Measurements from ENCODE around the gene PELO. TPM values are rescaled to one million over a fixed set of nuclear protein-coding genes. Genes with fewer than 3 reads are reported as not detected.

PELO gene
- total RNA-seq, 1 donor from 2014 or later, result 16.0 TPM

GRCh38 chr5:52827815-52828214, 40.1 kb downstream of the PELO start:
- no peak for DNase-seq (ENCODE audit: low read depth)

GRCh38 chr5:52829664-52830063, 41.9 kb downstream of the PELO start:
- no peak for DNase-seq (ENCODE audit: low read depth)

DNA sequence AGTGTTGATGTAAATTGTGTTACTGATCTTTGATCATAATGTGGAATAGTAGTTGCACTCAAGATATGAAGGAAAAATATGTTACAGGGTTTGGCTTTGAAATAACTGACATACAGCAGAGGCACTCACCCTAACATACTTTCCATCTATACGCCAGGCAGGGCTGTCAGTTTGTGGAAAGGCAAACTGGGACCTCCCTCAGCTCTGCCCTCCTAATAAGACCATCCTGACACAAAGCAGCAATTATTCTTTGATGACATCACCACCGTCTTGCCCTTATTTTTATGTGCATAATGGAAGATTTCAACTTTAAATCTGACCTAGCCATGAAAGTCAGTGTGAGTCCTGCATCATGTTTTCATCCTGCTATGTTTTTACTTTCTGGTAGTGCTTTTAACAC, 42.9 kb downstream of the PELO start:
- no peak for DNase-seq (ENCODE audit: low read depth)

DNA sequence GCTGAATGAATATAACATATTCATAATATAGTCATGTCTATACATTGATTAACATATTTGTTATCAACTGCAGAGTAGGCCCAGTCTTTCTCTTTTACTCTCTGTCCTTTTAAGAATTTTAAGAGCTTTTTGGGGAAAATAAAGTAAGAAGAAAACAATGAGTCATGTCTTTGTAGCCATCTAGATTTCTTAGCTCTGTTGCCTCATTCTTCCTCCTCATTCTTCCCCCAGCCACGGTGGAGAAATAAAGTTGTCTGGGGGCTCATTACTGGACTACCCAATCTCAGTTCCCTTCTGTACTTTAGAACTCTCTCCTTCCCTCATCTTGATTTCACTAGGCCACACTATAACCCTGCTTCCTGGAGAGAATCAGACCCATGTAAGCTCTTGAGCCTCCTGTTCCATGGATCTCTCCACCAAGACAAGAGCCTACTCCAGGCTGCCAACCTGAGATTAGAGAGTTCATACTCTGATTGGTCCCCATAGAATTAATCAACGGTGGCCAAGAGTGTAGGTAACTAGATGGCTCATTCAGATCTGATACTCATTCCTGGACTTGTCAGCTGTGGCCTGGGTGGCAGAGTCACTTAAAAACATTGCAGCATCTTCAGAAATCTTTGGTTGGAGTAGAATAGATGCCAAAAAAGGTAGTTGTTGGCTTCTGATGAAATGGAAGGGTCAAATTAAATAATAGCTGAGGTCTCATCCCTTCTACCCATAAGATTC, 44.2 kb downstream of the PELO start:
- no peak for DNase-seq (ENCODE audit: low read depth)

DNA sequence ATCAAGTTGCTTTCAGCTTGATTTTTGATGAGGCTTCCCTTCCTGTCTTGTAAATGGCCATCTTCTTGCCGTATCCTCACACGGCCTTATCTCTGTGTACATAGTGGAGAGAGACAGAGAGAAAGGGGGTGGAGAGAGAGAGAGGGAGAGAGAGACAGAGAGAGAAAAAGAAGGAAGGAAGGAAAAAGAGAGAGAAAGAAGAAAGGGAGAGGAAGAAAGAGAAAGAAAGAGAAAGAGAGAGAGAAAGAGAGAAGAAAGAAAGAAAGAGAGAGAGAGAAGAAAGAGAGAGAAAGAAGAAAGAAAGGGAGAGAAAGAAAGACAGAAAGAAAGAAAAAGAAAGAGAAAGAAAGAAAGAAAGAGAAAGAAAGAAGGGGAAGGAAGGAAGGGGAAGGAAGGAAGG, 46.6 kb downstream of the PELO start:
- no peak for DNase-seq (ENCODE audit: low read depth)

DNA sequence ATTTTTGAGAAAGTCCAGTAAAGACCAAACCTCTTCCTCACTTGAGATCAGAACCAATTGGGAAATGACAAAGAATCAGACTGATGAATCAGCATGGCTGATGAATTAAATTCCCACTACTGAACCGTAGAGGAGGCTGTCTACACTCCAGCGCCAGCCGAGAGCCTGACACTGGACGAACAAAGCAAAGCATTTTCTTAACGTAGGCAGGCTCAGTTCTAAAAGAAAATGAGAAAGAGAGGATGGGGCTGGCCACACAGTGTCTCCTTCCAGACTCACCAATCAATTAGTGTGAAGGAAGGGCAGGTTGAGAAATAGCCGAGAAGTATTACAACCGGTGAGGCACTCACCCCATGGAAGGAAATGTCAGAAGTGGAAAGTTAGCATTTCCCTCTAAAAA, 49.4 kb downstream of the PELO start:
- DNase-seq (ENCODE audit: low read depth), result peak; percentile 54

Other genes starting within 250 kb of the PELO start
- gene ITGA1, start within 50 bp of the PELO start, total RNA-seq, result 7.6 and 9.7 TPM in 2 replicates
- gene ITGA2, start 201.4 kb downstream of the PELO start, total RNA-seq, result 0.21 and 0.31 TPM in 2 replicates

Data from myocyte (in vitro differentiated cells).